Measurements from ENCODE around the gene TMEM86A.

- TF ChIP-seq CTCF (IDR thresholded peaks at IDR 0.05; ENCODE audit: poor library complexity): peak; percentile 52
- no peak for TF ChIP-seq EZH2phosphoT487 (IDR thresholded peaks at IDR 0.05; ENCODE audit: low read depth, severe bottlenecking, unreplicated experiment)
- TF ChIP-seq EZH2 (IDR thresholded peaks at IDR 0.05; ENCODE audit: borderline replicate concordance): no peak
Measured at GRCh38 chr11:18650859-18651557, 47.6 kb upstream of the TMEM86A start.
